Measurements from ENCODE around the gene ZRANB2. TPM values are rescaled to one million over a fixed set of nuclear protein-coding genes. Genes with fewer than 3 reads are reported as not detected.

The ZRANB2 gene
- total RNA-seq, 2 experiments from 2014 or later: 82.1 to 171 TPM

DNA sequence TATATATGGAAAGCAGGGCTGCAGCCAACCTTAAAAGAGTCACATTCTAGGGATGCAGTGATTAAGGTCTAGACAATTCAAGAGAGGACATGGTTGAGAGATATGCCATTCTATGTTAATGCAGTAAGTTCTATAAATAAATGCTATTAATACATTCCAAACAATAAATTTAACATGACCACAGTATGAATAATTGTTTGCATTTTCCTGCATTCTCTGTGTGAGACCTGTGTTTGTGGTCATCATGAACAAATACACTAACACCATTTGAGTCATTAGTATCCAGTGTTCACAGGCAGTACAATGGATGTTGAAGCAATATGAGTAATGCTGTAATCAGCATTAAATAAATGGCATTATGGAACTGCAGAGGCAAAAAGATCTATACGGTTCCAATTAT, 5.5 kb upstream of the ZRANB2 start:
- intact Hi-C loops (cut with micrococcal nuclease; ENCODE audit: unreplicated experiment): loop anchor here (10.0 kb wide), 1 partner anchor 672 kb away; the partner anchor contains the start of gene CTH
- Histone ChIP-seq H3K9me3 (ENCODE audit: low read length) (no peaks in the 10 kb centered on the region), H3K27ac (ENCODE audit: low read depth, low read length, poor library complexity, severe bottlenecking) (no peak overlapping the region), H3K4me3 (ENCODE audit: low read depth, low read length, poor library complexity, severe bottlenecking) (no peak overlapping the region), H2AFZ (ENCODE audit: low read length) (no peak overlapping the region), H3K9me2 (ENCODE audit: insufficient read depth, low read length) (no peaks in the 10 kb centered on the region), H3K4me1 (ENCODE audit: insufficient read depth, low read length, poor library complexity, severe bottlenecking) (peaks cover 4% of the 10 kb centered on the region), H4K20me1 (ENCODE audit: insufficient read depth, low read length) (no peaks in the 10 kb centered on the region), H3K4me2 (ENCODE audit: low read length) (no peak overlapping the region), H3K36me3 (ENCODE audit: insufficient read depth, low read length) (no peaks in the 10 kb centered on the region), H3K79me2 (ENCODE audit: insufficient read depth, low read depth, low read length) (no peaks in the 10 kb centered on the region; the same call in 1 of the 2 replicates)
- no peak for TF ChIP-seq EZH2phosphoT487 (IDR thresholded peaks at IDR 0.05; ENCODE audit: borderline replicate concordance, low read depth, low read length)
- TF ChIP-seq, protein P1, sequence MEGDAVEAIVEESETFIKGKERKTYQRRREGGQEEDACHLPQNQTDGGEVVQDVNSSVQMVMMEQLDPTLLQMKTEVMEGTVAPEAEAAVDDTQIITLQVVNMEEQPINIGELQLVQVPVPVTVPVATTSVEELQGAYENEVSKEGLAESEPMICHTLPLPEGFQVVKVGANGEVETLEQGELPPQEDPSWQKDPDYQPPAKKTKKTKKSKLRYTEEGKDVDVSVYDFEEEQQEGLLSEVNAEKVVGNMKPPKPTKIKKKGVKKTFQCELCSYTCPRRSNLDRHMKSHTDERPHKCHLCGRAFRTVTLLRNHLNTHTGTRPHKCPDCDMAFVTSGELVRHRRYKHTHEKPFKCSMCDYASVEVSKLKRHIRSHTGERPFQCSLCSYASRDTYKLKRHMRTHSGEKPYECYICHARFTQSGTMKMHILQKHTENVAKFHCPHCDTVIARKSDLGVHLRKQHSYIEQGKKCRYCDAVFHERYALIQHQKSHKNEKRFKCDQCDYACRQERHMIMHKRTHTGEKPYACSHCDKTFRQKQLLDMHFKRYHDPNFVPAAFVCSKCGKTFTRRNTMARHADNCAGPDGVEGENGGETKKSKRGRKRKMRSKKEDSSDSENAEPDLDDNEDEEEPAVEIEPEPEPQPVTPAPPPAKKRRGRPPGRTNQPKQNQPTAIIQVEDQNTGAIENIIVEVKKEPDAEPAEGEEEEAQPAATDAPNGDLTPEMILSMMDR (conservative IDR thresholded peaks at IDR 0.05; ENCODE audit: low read length): no peak
- ChIA-PET POLR2A (interaction anchor here (0.7 to 0.9 kb wide), 2 partner anchors 26 to 403 kb away, joined by 3 read pairs; no protein-coding TSS in a partner anchor), CTCF (ENCODE audit: unreplicated experiment) (no interaction called here)
- no TSS peak for BruUV-seq (replicated peaks)
- DNase-seq (ENCODE audit: low spot score): no peak

DNA sequence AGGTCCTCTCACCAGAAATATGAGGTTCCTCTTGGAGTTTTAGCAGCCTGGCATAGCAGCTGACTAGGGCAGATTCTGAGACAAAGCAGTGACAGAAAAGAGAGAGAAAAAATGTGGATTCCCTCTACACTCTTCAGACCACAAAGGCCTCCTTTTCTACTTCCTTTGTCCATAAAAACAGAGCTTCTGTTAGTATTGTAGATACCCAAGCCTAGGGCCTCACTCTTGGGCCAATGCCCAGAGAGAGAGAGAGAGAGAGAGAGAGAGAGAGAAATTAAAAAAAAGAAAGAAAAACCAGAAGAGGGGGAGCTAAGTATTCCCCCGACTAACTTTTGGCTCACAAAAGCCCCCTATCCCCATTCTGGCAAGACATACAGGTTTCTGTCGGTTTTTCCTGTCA, 2.4 kb upstream of the ZRANB2 start:
- H4K20me1 ChIP-seq (ENCODE audit: insufficient read depth, low read length): peaks cover 16% of the 10 kb centered on the region
- H3K27ac ChIP-seq (ENCODE audit: low read depth, low read length, poor library complexity, severe bottlenecking): no peak overlapping the region
- POLR2A ChIA-PET: no interaction called here
- peaks cover 26% of the 10 kb centered on the region for H3K79me2 ChIP-seq (ENCODE audit: insufficient read depth, low read depth, low read length)
- CTCF ChIA-PET (ENCODE audit: unreplicated experiment): no interaction called here
- H2AFZ ChIP-seq (ENCODE audit: low read length): no peak overlapping the region
- peaks cover 18% of the 10 kb centered on the region for H3K4me1 ChIP-seq (ENCODE audit: insufficient read depth, low read length, poor library complexity, severe bottlenecking)
- intact Hi-C loops (cut with micrococcal nuclease; ENCODE audit: unreplicated experiment): loop anchor here (10.0 kb wide), 1 partner anchor 668 kb away; the partner anchor contains the start of gene CTH
- H3K9me2 ChIP-seq (ENCODE audit: insufficient read depth, low read length): no peaks in the 10 kb centered on the region
- BruUV-seq (replicated peaks): no TSS peak
- H3K36me3 ChIP-seq (ENCODE audit: insufficient read depth, low read length): peaks cover 9% of the 10 kb centered on the region
- no peak for TF ChIP-seq EZH2phosphoT487 (IDR thresholded peaks at IDR 0.05; ENCODE audit: borderline replicate concordance, low read depth, low read length)
- TF ChIP-seq, protein P1 (conservative IDR thresholded peaks at IDR 0.05; ENCODE audit: low read length): no peak
- H3K4me3 ChIP-seq (ENCODE audit: low read depth, low read length, poor library complexity, severe bottlenecking): no peak overlapping the region
- DNase-seq (ENCODE audit: low spot score): no peak
- no peak overlapping the region for H3K4me2 ChIP-seq (ENCODE audit: low read length)
- no peaks in the 10 kb centered on the region for H3K9me3 ChIP-seq (ENCODE audit: low read length)

DNA sequence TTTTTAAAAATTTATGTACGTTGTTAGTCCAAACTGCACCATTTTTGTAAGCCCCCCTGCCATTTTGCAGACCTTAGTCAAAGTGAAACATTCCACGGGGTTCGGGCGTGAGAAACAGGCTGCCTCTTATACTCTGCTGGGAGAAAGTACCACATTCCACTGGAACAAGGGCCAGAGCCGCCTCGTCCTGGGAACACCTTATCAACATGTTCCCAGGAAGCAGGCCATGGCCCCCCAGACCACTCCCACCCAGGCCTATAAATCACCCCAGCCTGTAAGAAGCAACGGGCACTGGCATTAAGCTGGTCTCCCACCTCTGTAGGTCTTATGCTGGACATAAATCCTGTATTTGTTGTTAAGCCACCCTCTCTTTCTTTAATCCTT, 854 bp upstream of the ZRANB2 start:
- Histone ChIP-seq H3K27ac (ENCODE audit: low read depth, low read length, poor library complexity, severe bottlenecking) (peak overlapping the region; percentile 62), H3K36me3 (ENCODE audit: insufficient read depth, low read length) (peaks cover 25% of the 10 kb centered on the region), H3K4me3 (ENCODE audit: low read depth, low read length, poor library complexity, severe bottlenecking) (peak overlapping the region; percentile 92), H3K4me2 (ENCODE audit: low read length) (peak overlapping the region; percentile 83), H3K9me3 (ENCODE audit: low read length) (no peaks in the 10 kb centered on the region), H3K9me2 (ENCODE audit: insufficient read depth, low read length) (no peaks in the 10 kb centered on the region), H3K79me2 (ENCODE audit: insufficient read depth, low read depth, low read length) (peaks cover 42% of the 10 kb centered on the region), H3K4me1 (ENCODE audit: insufficient read depth, low read length, poor library complexity, severe bottlenecking) (peaks cover 19% of the 10 kb centered on the region), H2AFZ (ENCODE audit: low read length) (peak overlapping the region; percentile 76; the same call in 1 of the 2 replicates), H4K20me1 (ENCODE audit: insufficient read depth, low read length) (peaks cover 19% of the 10 kb centered on the region)
- TF ChIP-seq EZH2phosphoT487 (IDR thresholded peaks at IDR 0.05; ENCODE audit: borderline replicate concordance, low read depth, low read length): no peak
- TF ChIP-seq, protein P1 (conservative IDR thresholded peaks at IDR 0.05; ENCODE audit: low read length): no peak
- POLR2A ChIA-PET: interaction anchor here (0.8 to 2.2 kb wide), 6 partner anchors 9 to 981 kb away, joined by 3 to 6 read pairs (median 4); no protein-coding TSS in a partner anchor
- CTCF ChIA-PET (ENCODE audit: unreplicated experiment): no interaction called here
- no peak for DNase-seq (ENCODE audit: low spot score)
- BruUV-seq (replicated peaks): TSS peak; percentile 98
- intact Hi-C loops (cut with micrococcal nuclease; ENCODE audit: unreplicated experiment): loop anchor here (1.0 to 10.0 kb wide), 3 partner anchors 89 to 876 kb away; partner anchors contain the start of genes CTH and LRRC40
